A549 treated with AZD9567 at 1 μM for 4 hours (cell line): Measurements from ENCODE around the gene CCDC28B. TPM values are rescaled to one million over a fixed set of nuclear protein-coding genes. Genes with fewer than 3 reads are reported as not detected.

ENCODE experiments used
- total RNA-seq: library from RNA; stranded (reverse); fragments of 200-300 nt; extraction: Qiagen RNA extraction; gene quantifications from 5 replicates; pipeline ENCODE4 v1.2.3, GENCODE V29; 2022; ENCODE audit not compliant: insufficient read depth

Gene CCDC28B
- 1.6 to 2.6 TPM (median 2.1 TPM) in 4 of 5 replicates, not detected in the other for total RNA-seq

DNA sequence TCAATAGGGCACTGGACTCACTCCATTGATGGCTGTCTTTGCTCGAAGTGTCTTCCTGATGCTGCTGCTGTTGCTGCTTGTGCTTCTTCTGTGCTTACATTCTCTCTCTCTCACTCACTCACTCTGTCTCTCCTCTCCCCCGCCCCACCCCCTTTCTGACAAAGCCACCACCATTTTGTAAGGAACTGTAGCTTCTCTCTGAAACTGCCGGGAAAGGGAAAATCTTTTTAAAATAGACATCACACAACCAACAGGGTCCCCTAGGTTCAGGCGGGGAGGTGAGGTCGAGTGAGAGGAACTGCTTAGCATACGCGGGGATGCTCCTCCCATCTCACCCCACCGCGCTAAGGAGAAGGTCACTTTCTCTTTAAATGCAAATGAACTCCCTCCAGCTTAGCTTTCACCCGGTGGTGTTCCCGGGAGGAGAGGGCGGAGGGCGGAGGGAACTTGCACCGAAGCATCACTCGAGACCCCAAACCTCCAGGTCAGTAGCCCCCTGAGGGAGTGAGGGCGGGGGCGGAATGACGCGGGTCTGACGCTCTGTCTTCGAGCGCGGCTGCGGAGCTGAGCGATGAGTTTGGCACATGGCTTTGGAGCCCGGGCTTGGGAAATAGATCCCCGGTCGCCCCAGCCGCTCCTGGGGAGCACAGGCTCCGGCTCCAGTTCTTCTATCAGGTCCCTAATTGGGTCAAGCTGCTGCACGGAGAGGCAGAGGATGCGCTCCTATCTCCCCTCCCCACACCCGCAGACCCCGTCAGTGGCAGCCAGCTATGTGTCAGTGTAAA lies at the start of gene CCDC28B:
Gene CCDC28B, plus strand, starts transcription at position 370 of the 785 bp plus-strand sequence. CDS start 1,341 bp downstream, outside the sequence.

DNA sequence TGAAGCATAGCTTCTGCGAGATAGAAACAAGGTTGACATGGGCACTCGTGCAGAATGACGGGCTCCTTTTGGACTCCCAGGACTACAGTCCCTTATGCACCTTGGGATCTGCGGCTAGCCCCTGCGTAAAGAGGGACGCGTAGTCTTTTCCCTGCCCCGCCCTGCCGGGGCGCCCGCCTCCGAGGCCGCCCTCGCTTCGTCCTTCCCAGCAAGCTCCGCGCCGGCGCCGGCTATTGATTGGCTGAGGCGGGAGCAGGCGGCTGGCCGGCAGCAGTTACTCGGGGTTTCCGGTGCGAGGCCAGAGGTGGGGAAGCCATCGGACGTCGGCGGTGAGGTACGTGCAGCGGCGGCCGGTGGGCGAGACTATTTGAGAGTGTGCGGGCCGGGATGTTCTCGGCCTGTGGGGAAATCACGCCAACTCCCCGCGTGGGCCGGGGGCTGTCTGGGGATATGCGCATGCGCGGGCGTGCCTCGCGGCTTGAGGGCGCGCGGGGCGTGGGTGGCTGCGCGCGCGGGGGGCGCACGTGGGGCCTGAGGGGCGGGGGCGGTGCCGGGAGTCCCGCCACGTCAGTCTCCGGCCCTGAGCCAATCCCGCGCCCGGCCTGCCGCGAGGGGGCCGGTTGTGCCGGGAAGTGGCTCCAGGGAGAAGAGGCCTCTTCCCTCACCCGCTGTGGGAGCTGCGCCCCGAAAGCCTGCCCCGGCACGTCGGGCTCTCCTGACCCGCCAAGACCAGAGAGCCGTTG lies 20.8 kb upstream of the CCDC28B start, which contains the start of gene TXLNA:
Gene TXLNA, plus strand, starts transcription at position 233 of the 743 bp plus-strand sequence. CDS start 671 bp downstream, outside the sequence.

DNA sequence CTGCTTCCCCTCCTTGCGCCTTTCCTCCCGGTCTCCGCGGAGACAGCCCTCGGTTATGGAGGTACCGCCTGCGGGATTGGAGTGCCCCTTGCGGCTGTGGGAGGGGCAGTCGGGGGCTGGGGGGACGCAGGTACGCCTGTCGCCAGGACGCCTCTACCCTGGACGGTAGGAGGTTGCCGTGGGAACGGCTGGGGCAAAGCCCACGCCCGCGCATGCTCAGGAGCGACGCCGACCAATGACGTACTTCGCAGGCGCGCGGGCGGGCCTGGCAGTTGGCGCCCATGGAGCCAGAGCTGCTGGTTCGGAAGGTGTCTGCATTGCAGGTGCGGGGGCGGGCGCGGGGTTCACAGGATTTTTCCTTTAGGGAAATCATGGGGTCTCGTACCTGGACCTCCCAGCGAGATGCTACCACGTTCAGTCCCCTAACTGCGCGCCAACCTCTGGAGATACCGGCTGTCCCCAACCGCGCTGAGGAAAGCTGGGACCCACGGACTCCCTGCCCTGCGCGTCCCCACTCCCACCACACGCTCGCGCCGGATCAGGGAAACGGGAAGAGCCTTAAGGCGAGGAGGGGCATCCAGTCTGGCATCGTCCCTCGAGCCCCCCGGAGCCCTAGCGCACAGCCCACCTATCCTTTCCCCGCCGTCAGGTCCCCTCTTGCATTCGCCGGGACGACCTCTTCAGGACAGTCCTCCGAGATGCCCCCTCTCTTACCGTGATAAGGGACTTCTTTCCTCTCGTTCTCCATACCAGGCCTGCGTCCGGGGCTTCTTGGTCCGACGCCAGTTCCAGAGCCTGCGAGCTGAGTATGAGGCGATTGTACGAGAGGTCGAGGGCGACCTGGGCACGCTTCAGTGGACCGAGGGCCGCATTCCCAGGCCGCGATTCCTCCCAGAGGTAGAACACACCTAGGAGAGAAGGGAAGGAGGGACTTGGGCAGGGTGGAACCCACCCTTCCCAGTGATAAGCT lies 5.3 kb downstream of the CCDC28B start, which contains the start of gene IQCC:
Gene IQCC, plus strand, starts transcription at position 271 of the 970 bp plus-strand sequence. Its CDS starts 11 bp downstream, at position 282.

DNA sequence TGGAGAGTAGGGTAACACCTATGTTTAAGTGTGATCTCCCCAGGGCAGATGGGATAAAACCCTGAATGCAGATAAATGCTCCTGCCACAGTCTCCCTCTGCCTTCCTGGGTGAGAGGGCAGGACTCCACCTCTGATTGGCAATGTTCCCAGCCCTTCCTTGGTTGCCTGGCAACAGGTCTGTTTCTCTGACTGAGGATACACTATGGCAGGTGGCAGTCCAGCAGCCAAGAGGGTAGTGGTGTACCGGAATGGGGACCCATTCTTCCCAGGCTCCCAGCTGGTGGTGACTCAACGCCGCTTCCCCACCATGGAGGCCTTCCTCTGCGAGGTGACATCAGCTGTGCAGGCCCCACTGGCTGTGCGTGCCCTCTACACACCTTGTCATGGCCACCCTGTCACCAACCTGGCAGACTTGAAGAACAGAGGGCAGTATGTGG lies 8.5 kb downstream of the CCDC28B start, which contains the start of gene DCDC2B:
Gene DCDC2B, plus strand, starts transcription at position 199 of the 438 bp plus-strand sequence. Its CDS starts 5 bp downstream, at position 204.

DNA sequence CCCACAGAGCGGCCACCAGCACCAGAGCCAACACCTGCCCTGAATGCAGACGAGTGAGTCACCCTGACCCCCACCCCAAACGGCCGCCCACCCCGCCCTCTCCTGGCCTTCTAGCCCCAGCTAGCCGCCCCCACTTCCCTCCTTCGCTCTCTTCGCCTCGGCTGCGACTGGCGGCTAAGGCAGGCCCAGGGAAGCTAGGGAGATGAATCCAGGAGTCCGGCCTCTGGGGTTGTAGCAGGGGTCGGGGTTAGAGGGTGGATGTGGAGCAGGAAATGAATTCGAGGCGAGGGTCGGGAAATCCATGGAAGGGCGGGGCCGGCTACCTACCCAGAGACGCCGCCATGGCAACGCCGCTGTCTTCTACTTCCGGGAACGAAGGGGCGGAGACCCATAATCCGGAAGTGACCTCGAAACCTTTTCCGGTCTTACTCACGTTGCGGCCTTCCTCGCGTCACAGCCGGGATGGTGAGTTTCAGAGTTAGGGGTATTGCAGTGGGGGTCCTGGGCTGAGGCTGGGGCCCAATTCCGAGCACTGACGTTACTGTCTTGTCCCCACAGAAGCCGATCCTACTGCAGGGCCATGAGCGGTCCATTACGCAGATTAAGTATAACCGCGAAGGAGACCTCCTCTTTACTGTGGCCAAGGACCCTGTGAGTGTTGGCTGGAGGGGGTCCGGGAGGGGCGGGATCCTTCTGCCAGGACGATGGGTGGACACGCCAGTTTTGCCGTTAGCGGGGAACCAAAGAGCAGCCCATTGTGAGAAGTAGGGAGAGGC lies 21.8 kb downstream of the CCDC28B start, which contains the start of the genes EIF3I and TMEM234:
Gene EIF3I, plus strand, starts transcription at position 428 of the 776 bp plus-strand sequence. Its CDS starts 35 bp downstream, at position 463.
Gene TMEM234, minus strand, starts transcription at position 374 of the 776 bp plus-strand sequence. Its CDS starts 31 bp downstream, at position 343.

DNA sequence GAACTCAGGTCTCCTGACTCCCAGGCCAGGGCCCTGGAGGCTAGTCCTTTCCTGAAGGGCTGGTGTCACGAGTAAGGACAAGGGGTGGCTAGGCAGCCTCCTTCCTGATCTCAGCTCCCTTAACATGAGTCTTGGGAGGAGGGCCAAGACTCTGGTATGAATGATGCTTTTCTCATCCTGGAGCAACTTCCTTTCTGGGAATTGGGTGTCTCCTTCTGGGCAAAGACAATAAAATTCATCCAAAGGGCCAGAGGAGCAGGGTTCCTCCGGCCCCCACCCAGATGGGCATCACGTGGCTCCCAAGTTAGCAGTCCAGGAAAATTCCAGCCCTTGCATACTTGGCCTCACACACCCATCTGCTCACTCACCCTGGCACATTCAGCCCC lies 46.5 kb downstream of the CCDC28B start, which contains the start of gene FAM167B:
Gene FAM167B, plus strand, starts transcription at position 335 of the 386 bp plus-strand sequence. CDS start 200 bp downstream, outside the sequence.

DNA sequence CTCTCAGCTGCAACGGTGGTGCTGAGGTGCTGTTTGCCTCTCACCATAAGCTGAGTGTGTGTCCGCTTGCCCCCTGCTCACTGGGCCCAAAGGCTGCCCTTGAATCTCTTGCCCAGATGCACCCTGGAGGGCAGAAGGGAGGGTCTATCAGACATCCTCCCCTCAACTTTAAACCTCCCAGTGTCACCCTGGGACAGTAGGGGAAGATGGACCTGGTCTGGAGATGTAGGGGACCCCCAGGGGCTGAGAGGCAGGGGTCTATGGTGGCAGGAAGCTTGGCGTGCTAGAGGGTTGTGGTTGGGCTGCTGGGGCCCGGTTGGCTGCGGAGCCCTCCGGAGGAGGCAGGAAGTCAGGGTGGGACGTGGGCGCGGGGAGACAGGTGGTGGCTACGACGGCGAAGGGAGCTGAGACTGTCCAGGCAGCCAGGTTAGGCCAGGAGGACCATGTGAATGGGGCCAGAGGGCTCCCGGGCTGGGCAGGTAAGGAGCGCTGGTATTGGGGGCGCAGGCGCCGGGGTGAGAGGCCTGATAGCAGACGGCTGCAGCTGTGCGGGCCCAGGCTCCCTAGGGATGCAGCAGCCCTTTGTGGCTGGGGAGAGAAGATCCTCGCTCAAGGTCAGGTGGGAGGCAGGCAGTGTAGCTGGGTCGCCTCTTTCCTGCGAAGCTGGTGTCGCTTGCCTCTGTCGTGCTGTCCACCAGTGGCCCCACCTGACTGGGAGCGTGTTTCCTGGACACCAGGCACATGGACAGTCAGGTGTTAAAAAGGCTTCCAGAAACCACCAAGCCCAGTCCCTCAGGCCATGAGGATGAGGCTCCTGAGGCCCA lies 50.7 kb downstream of the CCDC28B start, which contains the start of gene LCK:
Gene LCK, plus strand, starts transcription at position 373 of the 824 bp plus-strand sequence. CDS start 23,065 bp downstream, outside the sequence.

Other genes with a start within 250 kb of the CCDC28B start
- 120 to 137 TPM (median 136 TPM) in 5 replicates for gene KHDRBS1, start 186.7 kb upstream of the CCDC28B start, total RNA-seq
- 9.9 to 13.9 TPM (median 12.3 TPM) in 5 replicates for gene TMEM39B, start 127.7 kb upstream of the CCDC28B start, total RNA-seq
- 13.0 to 22.9 TPM (median 13.6 TPM) in 5 replicates for gene KPNA6, start 92.5 kb upstream of the CCDC28B start, total RNA-seq
- 25.4 to 36.0 TPM (median 26.3 TPM) in 5 replicates for gene TXLNA, start 20.9 kb upstream of the CCDC28B start, total RNA-seq
- gene IQCC, start 5.1 kb downstream of the CCDC28B start, total RNA-seq: 1.00 to 2.5 TPM (median 1.7 TPM) in 5 replicates
- not detected in 5 replicates for gene DCDC2B, start 8.5 kb downstream of the CCDC28B start, total RNA-seq
- 7.2 to 8.6 TPM (median 8.1 TPM) in 5 replicates for gene TMEM234, start 21.8 kb downstream of the CCDC28B start, total RNA-seq
- gene EIF3I, start 21.8 kb downstream of the CCDC28B start, total RNA-seq: 248 to 291 TPM (median 268 TPM) in 5 replicates
- 0.44 to 0.79 TPM (median 0.57 TPM) in 4 of 5 replicates, not detected in the other for gene FAM167B, start 46.6 kb downstream of the CCDC28B start, total RNA-seq
- gene LCK, start 50.7 kb downstream of the CCDC28B start, total RNA-seq: 0.03 to 0.08 TPM (median 0.06 TPM) in 3 of 5 replicates, not detected in the others
- gene HDAC1, start 91.5 kb downstream of the CCDC28B start, total RNA-seq: 52.7 to 56.4 TPM (median 54.8 TPM) in 5 replicates
- gene MARCKSL1, start 135.6 kb downstream of the CCDC28B start, total RNA-seq: 59.8 to 69.6 TPM (median 68.4 TPM) in 5 replicates
- 0.71 to 5.3 TPM (median 4.9 TPM) in 5 replicates for gene FAM229A, start 161.9 kb downstream of the CCDC28B start, total RNA-seq
- 0.14 TPM in 1 of 5 replicates, not detected in the others for gene TSSK3, start 161.9 kb downstream of the CCDC28B start, total RNA-seq
- gene BSDC1, start 193.8 kb downstream of the CCDC28B start, total RNA-seq: 17.1 to 22.1 TPM (median 20.4 TPM) in 5 replicates